Measurements from ENCODE around the gene BOK. TPM values are rescaled to one million over a fixed set of nuclear protein-coding genes. Genes with fewer than 3 reads are reported as not detected.

BOK gene
- total and polyA plus RNA-seq, 2 of the 13 experiments (the other 11 are each of a cell fraction or from before 2014, with no cell fraction given), result 35.5 to 39.2 TPM

DNA sequence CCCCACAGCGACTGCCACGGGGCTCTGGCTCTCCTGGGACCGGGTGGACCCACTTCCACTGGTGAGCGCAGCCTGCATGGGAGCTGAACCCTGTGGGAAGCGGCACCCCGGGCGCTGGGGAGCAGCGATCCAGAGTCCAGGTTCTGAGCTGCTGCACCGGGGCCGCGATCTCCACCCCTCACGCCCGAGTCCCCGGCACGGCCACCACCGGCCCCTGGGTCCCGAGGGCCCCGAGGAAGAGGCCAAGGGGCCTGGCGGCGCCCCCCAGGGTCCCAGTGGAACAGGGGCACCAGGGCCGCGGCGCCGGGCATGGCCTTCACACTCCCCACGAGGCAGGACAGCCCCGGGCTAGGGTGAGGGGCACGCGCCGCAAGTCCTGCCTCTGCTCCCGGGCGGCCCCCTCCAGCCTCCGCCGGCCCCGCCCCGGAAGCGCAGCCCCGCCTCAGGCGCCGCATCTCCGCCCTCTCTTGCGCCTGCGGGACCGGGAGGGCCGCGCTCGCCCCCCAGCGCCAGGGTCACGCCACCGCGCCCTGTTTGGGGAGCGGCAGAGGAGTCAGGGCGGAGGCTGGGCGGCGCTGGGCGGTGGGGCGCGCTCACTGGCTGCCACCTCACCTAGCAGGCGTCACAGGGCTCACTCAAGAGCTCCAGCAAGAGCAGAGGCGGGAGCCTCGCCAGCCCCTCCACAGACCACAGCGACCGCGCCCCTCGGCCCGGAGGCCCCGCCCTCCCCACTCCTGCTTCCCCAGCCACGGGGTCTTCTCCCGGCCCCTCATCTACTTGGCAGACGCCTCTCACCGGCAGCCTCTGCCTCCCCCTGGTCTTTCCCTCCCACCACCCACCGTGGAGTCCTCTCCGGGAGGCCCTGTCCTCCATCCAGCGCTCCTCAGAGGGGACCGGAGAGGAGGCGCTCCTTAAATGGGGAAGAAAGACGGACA is 51.6 kb downstream of the BOK start (continued):
- TF ChIP-seq CCAR2 (optimal IDR thresholded peaks at IDR 0.05; ENCODE audit: low read depth, low read length), result no peak
- TF ChIP-seq, protein P1, sequence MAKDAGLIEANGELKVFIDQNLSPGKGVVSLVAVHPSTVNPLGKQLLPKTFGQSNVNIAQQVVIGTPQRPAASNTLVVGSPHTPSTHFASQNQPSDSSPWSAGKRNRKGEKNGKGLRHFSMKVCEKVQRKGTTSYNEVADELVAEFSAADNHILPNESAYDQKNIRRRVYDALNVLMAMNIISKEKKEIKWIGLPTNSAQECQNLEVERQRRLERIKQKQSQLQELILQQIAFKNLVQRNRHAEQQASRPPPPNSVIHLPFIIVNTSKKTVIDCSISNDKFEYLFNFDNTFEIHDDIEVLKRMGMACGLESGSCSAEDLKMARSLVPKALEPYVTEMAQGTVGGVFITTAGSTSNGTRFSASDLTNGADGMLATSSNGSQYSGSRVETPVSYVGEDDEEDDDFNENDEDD (CRISPR knock-in tag; IDR thresholded peaks at IDR 0.05; ENCODE audit: borderline replicate concordance), result peak; percentile 84; the same call in 1 of the 2 replicates
- no peak for TF ChIP-seq NR3C1 (CRISPR knock-in tag; IDR thresholded peaks at IDR 0.05)
- TF ChIP-seq, protein P2, sequence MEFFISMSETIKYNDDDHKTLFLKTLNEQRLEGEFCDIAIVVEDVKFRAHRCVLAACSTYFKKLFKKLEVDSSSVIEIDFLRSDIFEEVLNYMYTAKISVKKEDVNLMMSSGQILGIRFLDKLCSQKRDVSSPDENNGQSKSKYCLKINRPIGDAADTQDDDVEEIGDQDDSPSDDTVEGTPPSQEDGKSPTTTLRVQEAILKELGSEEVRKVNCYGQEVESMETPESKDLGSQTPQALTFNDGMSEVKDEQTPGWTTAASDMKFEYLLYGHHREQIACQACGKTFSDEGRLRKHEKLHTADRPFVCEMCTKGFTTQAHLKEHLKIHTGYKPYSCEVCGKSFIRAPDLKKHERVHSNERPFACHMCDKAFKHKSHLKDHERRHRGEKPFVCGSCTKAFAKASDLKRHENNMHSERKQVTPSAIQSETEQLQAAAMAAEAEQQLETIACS (CRISPR knock-in tag; IDR thresholded peaks at IDR 0.05), result peak; percentile 68; the same call in 1 of the 2 replicates
- TF ChIP-seq, protein P3, sequence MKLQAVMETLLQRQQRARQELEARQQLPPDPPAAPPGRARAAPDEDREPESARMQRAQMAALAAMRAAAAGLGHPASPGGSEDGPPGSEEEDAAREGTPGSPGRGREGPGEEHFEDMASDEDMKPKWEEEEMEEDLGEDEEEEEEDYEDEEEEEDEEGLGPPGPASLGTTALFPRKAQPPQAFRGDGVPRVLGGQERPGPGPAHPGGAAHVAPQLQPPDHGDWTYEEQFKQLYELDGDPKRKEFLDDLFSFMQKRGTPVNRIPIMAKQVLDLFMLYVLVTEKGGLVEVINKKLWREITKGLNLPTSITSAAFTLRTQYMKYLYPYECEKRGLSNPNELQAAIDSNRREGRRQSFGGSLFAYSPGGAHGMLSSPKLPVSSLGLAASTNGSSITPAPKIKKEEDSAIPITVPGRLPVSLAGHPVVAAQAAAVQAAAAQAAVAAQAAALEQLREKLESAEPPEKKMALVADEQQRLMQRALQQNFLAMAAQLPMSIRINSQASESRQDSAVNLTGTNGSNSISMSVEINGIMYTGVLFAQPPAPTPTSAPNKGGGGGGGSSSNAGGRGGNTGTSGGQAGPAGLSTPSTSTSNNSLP (IDR thresholded peaks at IDR 0.05; ENCODE audit: low read depth, low read length), result no peak
- TF ChIP-seq, protein P4, sequence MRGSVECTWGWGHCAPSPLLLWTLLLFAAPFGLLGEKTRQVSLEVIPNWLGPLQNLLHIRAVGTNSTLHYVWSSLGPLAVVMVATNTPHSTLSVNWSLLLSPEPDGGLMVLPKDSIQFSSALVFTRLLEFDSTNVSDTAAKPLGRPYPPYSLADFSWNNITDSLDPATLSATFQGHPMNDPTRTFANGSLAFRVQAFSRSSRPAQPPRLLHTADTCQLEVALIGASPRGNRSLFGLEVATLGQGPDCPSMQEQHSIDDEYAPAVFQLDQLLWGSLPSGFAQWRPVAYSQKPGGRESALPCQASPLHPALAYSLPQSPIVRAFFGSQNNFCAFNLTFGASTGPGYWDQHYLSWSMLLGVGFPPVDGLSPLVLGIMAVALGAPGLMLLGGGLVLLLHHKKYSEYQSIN (CRISPR knock-in tag; IDR thresholded peaks at IDR 0.05; ENCODE audit: borderline replicate concordance), result no peak
- 0 out of 2 replicates have a peak, but pooled peaks have one; percentile 38 for TF ChIP-seq ZNF333 (CRISPR knock-in tag; IDR thresholded peaks at IDR 0.05; ENCODE audit: borderline replicate concordance)
- TF ChIP-seq, protein P5, sequence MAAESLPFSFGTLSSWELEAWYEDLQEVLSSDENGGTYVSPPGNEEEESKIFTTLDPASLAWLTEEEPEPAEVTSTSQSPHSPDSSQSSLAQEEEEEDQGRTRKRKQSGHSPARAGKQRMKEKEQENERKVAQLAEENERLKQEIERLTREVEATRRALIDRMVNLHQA (CRISPR knock-in tag; IDR thresholded peaks at IDR 0.05), result no peak
- TF ChIP-seq RNF2 (conservative IDR thresholded peaks at IDR 0.05; ENCODE audit: low read depth), result peak; percentile 82; the same call in 1 of the 2 replicates
- TF ChIP-seq ZNF451 (CRISPR knock-in tag; IDR thresholded peaks at IDR 0.05), result no peak; the same call in 1 of the 2 replicates
- TF ChIP-seq, protein P6, sequence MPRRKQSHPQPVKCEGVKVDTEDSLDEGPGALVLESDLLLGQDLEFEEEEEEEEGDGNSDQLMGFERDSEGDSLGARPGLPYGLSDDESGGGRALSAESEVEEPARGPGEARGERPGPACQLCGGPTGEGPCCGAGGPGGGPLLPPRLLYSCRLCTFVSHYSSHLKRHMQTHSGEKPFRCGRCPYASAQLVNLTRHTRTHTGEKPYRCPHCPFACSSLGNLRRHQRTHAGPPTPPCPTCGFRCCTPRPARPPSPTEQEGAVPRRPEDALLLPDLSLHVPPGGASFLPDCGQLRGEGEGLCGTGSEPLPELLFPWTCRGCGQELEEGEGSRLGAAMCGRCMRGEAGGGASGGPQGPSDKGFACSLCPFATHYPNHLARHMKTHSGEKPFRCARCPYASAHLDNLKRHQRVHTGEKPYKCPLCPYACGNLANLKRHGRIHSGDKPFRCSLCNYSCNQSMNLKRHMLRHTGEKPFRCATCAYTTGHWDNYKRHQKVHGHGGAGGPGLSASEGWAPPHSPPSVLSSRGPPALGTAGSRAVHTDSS (CRISPR knock-in tag; conservative IDR thresholded peaks at IDR 0.05), result no peak
- TF ChIP-seq ZNF879 (CRISPR knock-in tag; IDR thresholded peaks at IDR 0.05), result peak; percentile 80; the same call in 1 of the 2 replicates
- no peak for TF ChIP-seq MAFK (conservative IDR thresholded peaks at IDR 0.05 in 1 of 2, IDR thresholded peaks at IDR 0.05 in 1 of 2; ENCODE audit: low read length in 2 of 2)
- peak; percentile 95 for TF ChIP-seq KLF12 (CRISPR knock-in tag; IDR thresholded peaks at IDR 0.05; ENCODE audit: borderline replicate concordance)
- TF ChIP-seq SSRP1 (CRISPR knock-in tag; IDR thresholded peaks at IDR 0.05), result 0 out of 2 replicates have a peak, but pooled peaks have one; percentile 34
- 0 out of 2 replicates have a peak, but pooled peaks have one; percentile 65 for TF ChIP-seq AHR (CRISPR knock-in tag; IDR thresholded peaks at IDR 0.05)
- TF ChIP-seq DNMT3B (CRISPR knock-in tag; conservative IDR thresholded peaks at IDR 0.05), result no peak
- peak; percentile 48 for TF ChIP-seq SRSF1 (optimal IDR thresholded peaks at IDR 0.05; ENCODE audit: low read depth, low read length)
- TF ChIP-seq SPEN (CRISPR knock-in tag; IDR thresholded peaks at IDR 0.05; ENCODE audit: low read depth), result peak; percentile 94
